Melanocyte of skin (primary cell): Measurements from ENCODE around the gene NUSAP1. TPM values are rescaled to one million over a fixed set of nuclear protein-coding genes. Genes with fewer than 3 reads are reported as not detected.

Source experiments
- total RNA-seq, 2 donors: library from RNA; depleted of rRNA; stranded (reverse); fragments of >200 nt; gene quantifications; 2 replicates each; pipeline ENCODE4 v1.2.3, GENCODE V29; 2012

NUSAP1 gene, protein sequence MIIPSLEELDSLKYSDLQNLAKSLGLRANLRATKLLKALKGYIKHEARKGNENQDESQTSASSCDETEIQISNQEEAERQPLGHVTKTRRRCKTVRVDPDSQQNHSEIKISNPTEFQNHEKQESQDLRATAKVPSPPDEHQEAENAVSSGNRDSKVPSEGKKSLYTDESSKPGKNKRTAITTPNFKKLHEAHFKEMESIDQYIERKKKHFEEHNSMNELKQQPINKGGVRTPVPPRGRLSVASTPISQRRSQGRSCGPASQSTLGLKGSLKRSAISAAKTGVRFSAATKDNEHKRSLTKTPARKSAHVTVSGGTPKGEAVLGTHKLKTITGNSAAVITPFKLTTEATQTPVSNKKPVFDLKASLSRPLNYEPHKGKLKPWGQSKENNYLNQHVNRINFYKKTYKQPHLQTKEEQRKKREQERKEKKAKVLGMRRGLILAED
- total RNA-seq, result 100 to 1,000 TPM in 1 of 2 donors, 10 to 100 TPM in 1; 73.3 to 114 TPM

DNA sequence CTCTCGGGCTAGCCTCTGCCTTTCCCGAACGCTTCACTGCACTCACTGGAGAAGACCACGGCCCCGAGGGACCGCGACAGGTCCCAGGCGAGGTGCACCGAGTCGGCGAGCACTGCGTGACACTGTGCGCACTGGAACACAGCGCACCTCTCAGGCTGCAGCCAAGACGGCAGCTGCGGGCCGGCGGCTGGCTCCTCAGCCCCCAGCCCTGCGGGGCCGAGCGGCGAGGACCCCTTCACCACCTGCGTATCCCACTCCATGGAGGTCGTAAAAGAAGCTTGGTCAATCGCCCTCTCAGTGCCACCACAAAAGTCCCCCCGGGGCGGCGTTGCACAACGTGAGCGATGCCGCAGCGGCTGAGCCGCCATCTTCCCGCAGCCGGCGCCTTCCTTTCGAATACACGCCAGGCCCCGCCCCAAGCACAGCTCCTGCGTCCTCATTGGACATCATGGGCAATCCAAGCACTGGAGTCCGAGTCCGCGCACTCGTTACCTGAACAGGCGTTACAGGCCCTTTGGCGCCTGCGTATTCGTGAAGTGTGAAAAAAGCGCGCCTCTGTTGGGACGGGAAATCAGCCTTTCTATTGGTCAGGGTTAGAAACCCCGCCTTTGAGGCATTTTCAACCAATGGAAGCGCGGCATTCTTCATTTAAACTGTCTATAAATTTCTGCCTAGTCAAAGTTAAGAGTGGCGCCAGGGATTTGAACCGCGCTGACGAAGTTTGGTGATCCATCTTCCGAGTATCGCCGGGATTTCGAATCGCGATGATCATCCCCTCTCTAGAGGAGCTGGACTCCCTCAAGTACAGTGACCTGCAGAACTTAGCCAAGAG lies at the start of gene NUSAP1, which contains the start of gene OIP5:
TSS of gene NUSAP1 (plus strand) at position 688 of the 832 bp plus-strand sequence. CDS start at position 765, 77 bp downstream.
TSS of gene OIP5 (minus strand) at position 398 of the 832 bp plus-strand sequence. CDS start at position 368, 30 bp downstream.

DNA sequence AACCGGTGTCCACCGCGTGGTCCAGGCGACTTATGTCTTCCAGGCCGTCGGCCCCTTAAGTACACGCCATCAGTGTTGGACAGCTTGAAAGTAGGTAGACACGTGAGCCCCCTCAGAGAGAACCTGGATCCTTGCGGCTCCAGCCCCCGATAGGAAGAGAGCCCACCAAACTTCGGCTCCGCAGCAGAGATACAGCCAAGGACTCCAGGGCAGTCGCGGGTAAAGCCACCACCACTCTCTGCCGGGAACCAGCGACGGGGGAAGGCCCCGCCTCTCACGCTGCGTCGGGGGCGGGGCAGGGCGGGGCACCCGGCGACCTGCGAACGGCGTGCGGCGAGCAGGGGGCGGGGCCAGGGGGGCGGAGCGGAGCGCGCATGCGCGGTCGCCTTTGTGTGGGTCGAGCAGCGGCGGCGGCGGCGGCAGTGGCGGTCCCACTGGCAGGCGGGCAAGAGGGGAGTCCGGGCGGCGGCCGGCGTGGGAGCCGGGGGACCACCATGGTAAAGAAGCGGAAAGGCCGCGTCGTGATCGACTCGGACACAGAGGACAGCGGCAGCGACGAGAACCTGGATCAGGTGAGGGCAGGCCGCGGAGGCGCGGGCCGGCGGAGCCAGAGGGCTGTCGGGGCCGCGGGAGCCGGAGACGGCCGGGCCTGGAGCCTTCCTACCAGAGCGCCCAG lies 84.2 kb downstream of the NUSAP1 start, which contains the start of gene RTF1:
TSS of gene RTF1 (plus strand) at position 354 of the 676 bp plus-strand sequence. CDS start at position 375, 21 bp downstream.

Other genes with a start within 250 kb of the NUSAP1 start
- gene INO80, start 216.6 kb upstream of the NUSAP1 start, total RNA-seq, result 10 to 100 TPM; 19.6 to 21.3 TPM
- under 1 TPM in 1 of 2 donors, not detected in 1; under 0.01 TPM for gene EXD1, start 102.1 kb upstream of the NUSAP1 start, total RNA-seq
- gene CHP1, start 101.6 kb upstream of the NUSAP1 start, total RNA-seq, result 10 to 100 TPM; 50.9 to 87.6 TPM
- 10 to 100 TPM in 1 of 2 donors, 1 to 10 TPM in 1; 9.6 to 26.0 TPM for gene OIP5, start 290 bp upstream of the NUSAP1 start, total RNA-seq
- gene NDUFAF1, start 69.6 kb downstream of the NUSAP1 start, total RNA-seq, result 10 to 100 TPM; 23.4 to 30.6 TPM
- gene RTF1, start 84.2 kb downstream of the NUSAP1 start, total RNA-seq, result 10 to 100 TPM; 26.8 to 29.3 TPM
- gene ITPKA, start 161.0 kb downstream of the NUSAP1 start, total RNA-seq, result under 1 TPM; 0.34 to 0.67 TPM
- under 1 TPM in 1 of 2 donors, not detected in 1; 0.34 TPM for gene LTK, start 180.9 kb downstream of the NUSAP1 start, total RNA-seq
- 10 to 100 TPM; 14.5 to 38.0 TPM for gene RPAP1, start 211.4 kb downstream of the NUSAP1 start, total RNA-seq
- 10 to 100 TPM in 1 of 2 donors, 1 to 10 TPM in 1; 9.6 to 21.6 TPM for gene TYRO3, start 226.3 kb downstream of the NUSAP1 start, total RNA-seq